Esophagus (tissue), 2 donors: ENCODE measurements around the gene DENND1B. TPM values are rescaled to one million over a fixed set of nuclear protein-coding genes. Genes with fewer than 3 reads are reported as not detected.

Source experiments
- H3K27ac ChIP-seq, 2 donors: one replicate each; pipeline ENCODE4 v1.5.1; 2013; ENCODE audit warnings: low read depth in 2 of 2, mild to moderate bottlenecking in 2 of 2, inconsistent platforms in 1 of 2, low read length in 1 of 2, moderate library complexity in 1 of 2
- H3K27me3 ChIP-seq, 2 donors: one replicate each; pipeline ENCODE4 v1.6.1; 2013; ENCODE audit warnings: low read length in 2 of 2, control low read depth in 1 of 2, mild to moderate bottlenecking in 1 of 2; ENCODE audit not compliant: insufficient read depth in 2 of 2, control insufficient read depth in 1 of 2
- H3K36me3 ChIP-seq, 2 donors: one replicate each; pipeline ENCODE4 v1.6.1; 2013; ENCODE audit warnings: low read length in 1 of 2; ENCODE audit not compliant: control insufficient read depth in 2 of 2, insufficient read depth in 2 of 2
- H3K4me1 ChIP-seq, 2 donors: one replicate each; pipeline ENCODE4 v1.6.1; 2013; ENCODE audit warnings: low read length in 1 of 2; ENCODE audit not compliant: control insufficient read depth in 2 of 2, insufficient read depth in 2 of 2
- H3K4me3 ChIP-seq, 2 donors: one replicate each; pipeline ENCODE4 v1.5.1; 2013; ENCODE audit warnings: low read length in 2 of 2, mild to moderate bottlenecking in 2 of 2, low read depth in 1 of 2, moderate library complexity in 1 of 2
- H3K9me3 ChIP-seq, 2 donors: one replicate each; pipeline ENCODE4 v1.6.1; 2013; ENCODE audit warnings: mild to moderate bottlenecking in 2 of 2, low read depth in 1 of 2, low read length in 1 of 2, moderate library complexity in 1 of 2; ENCODE audit not compliant: control insufficient read depth in 2 of 2, insufficient read depth in 1 of 2
- WGBS, 2 donors: extraction: QIAGEN DNeasy Blood & Tissue Kit; methylation state at CpG; one replicate each; pipeline ENCODE4 v1.1.7; 2013; 5-methylcytosine and 5-hydroxymethylcytosine counted together
- polyA plus RNA-seq, 2 donors: library from polyadenylated mRNA; stranded (reverse); fragments of 200-250 nt; gene quantifications; one replicate each; pipeline ENCODE4 v1.2.3, GENCODE V29; 2013
- donor health status: healthy with polysubstance abuse.
- donor health status: Bipolar disorder and iron deficiency.

The DENND1B gene
- polyA plus RNA-seq, 2 donors = 3.4 to 4.8 TPM

GRCh38 chr1:197786280-197786679, 11.0 kb upstream of the DENND1B start:
- H3K4me1 ChIP-seq = peaks cover 0 to 3% of the 10 kb centered on the region in 2 donors
- H3K4me3 ChIP-seq = no peak overlapping the region
- no peaks in the 10 kb centered on the region for H3K36me3 ChIP-seq
- H3K9me3 ChIP-seq = peaks cover 0 to 3% of the 10 kb centered on the region in 2 donors
- H3K27me3 ChIP-seq = no peaks in the 10 kb centered on the region
- no peak overlapping the region for H3K27ac ChIP-seq
- 97% methylated on average over 1 of the region's 1 CpG for WGBS, 2 donors

- 53 to 62% methylated on average over 1 of the region's 1 CpG for WGBS, 2 donors
- no peak overlapping the region for H3K4me3 ChIP-seq
- no peaks in the 10 kb centered on the region for H3K9me3 ChIP-seq
- H3K27ac ChIP-seq = peak overlapping the region; percentile 17 to 51
- no peaks in the 10 kb centered on the region for H3K27me3 ChIP-seq
- H3K4me1 ChIP-seq = peaks cover 0 to 3% of the 10 kb centered on the region in 2 donors
- H3K36me3 ChIP-seq = no peaks in the 10 kb centered on the region
These were observed 8.2 kb upstream of the DENND1B start for GRCh38 chr1:197783510-197783948.

- no peaks in the 10 kb centered on the region for H3K36me3 ChIP-seq
- peaks cover 0 to 3% of the 10 kb centered on the region in 2 donors for H3K4me1 ChIP-seq
- H3K27ac ChIP-seq = peak overlapping the region; percentile 83 to 91
- H3K27me3 ChIP-seq = no peaks in the 10 kb centered on the region
- H3K9me3 ChIP-seq = no peaks in the 10 kb centered on the region
- no peak overlapping the region for H3K4me3 ChIP-seq
- WGBS, 2 donors = 46 to 72% methylated on average over 3 of the region's 3 CpGs
These were observed 7.6 kb upstream of the DENND1B start for GRCh38 chr1:197782722-197783360.

- no peaks in the 10 kb centered on the region for H3K9me3 ChIP-seq
- peak overlapping the region in 1 of 2 donors; percentile 91 for H3K27ac ChIP-seq
- peaks cover 0 to 3% of the 10 kb centered on the region in 2 donors for H3K4me1 ChIP-seq
- no peaks in the 10 kb centered on the region for H3K36me3 ChIP-seq
- no peaks in the 10 kb centered on the region for H3K27me3 ChIP-seq
- H3K4me3 ChIP-seq = peak overlapping the region in 1 of 2 donors; percentile 33
- 33 to 57% methylated on average over 2 of the region's 2 CpGs for WGBS, 2 donors
These were observed 6.9 kb upstream of the DENND1B start for GRCh38 chr1:197781968-197782721.

GRCh38 chr1:197779921-197780320, 4.6 kb upstream of the DENND1B start:
- no peak overlapping the region for H3K27ac ChIP-seq
- no peak overlapping the region for H3K4me3 ChIP-seq
- no peaks in the 10 kb centered on the region for H3K9me3 ChIP-seq
- no peaks in the 10 kb centered on the region for H3K36me3 ChIP-seq
- no peaks in the 10 kb centered on the region for H3K27me3 ChIP-seq
- H3K4me1 ChIP-seq = peaks cover 0 to 3% of the 10 kb centered on the region in 2 donors

GRCh38 chr1:197778366-197778945, 3.2 kb upstream of the DENND1B start:
- H3K27me3 ChIP-seq = no peaks in the 10 kb centered on the region
- no peak overlapping the region for H3K4me3 ChIP-seq
- no peaks in the 10 kb centered on the region for H3K36me3 ChIP-seq
- H3K9me3 ChIP-seq = no peaks in the 10 kb centered on the region
- H3K4me1 ChIP-seq = peaks cover 0 to 3% of the 10 kb centered on the region in 2 donors
- no peak overlapping the region for H3K27ac ChIP-seq
- 72 to 78% methylated on average over 4 of the region's 4 CpGs for WGBS, 2 donors

- Histone ChIP-seq H3K4me3 (no peak overlapping the region), H3K27me3 (no peaks in the 10 kb centered on the region), H3K36me3 (no peaks in the 10 kb centered on the region), H3K27ac (peak overlapping the region; percentile 94 to 96), H3K9me3 (no peaks in the 10 kb centered on the region), H3K4me1 (no peaks in the 10 kb centered on the region)
- WGBS, 2 donors = 60 to 61% methylated on average over 3 of the region's 3 CpGs
These were observed 1.2 kb upstream of the DENND1B start for GRCh38 chr1:197776351-197777105.

GRCh38 chr1:197774466-197775281, 606 bp downstream of the DENND1B start:
- H3K36me3 ChIP-seq = no peaks in the 10 kb centered on the region
- 0 to 1% methylated on average over 43 to 71 of the region's 71 CpGs for whole genome bisulfite sequencing, 2 donors
- no peaks in the 10 kb centered on the region for H3K4me1 ChIP-seq
- peak overlapping the region; percentile 86 to 90 for H3K4me3 ChIP-seq
- H3K27ac ChIP-seq = peak overlapping the region; percentile 94 to 96
- H3K9me3 ChIP-seq = no peaks in the 10 kb centered on the region
- H3K27me3 ChIP-seq = no peaks in the 10 kb centered on the region

- Histone ChIP-seq H3K9me3 (no peaks in the 10 kb centered on the region), H3K27ac (no peak overlapping the region), H3K4me1 (no peaks in the 10 kb centered on the region), H3K4me3 (peak overlapping the region in 1 of 2 donors; percentile 90), H3K27me3 (no peaks in the 10 kb centered on the region), H3K36me3 (no peaks in the 10 kb centered on the region)
- 26 to 37% methylated on average over 2 of the region's 2 CpGs for WGBS, 2 donors
These were observed 1.4 kb downstream of the DENND1B start for GRCh38 chr1:197773856-197774255.
